Uterus (tissue), 2 donors: ENCODE data around the gene SLC8A1.

Experiments
- POLR2A ChIP-seq, 2 donors: fragments of 450-650 bp; IDR thresholded peaks; one replicate each; pipeline ENCODE4 v1.6.1; 2016; ENCODE audit warnings: antibody characterized with exemption in 2 of 2, mild to moderate bottlenecking in 1 of 2, moderate library complexity in 1 of 2
- TF ChIP-seq, protein P1 (sequence below), 4 experiments: fragments of 200-600 bp in 2 of 4; fragments of 450-650 bp in 2 of 4; sonication (generic) in 2 of 4; IDR thresholded peaks; one replicate each; pipeline ENCODE4 v1.5.1; 2016 to 2019; ENCODE audit warnings: antibody characterized with exemption in 4 of 4, mild to moderate bottlenecking in 2 of 4, moderate library complexity in 1 of 4

DNA sequence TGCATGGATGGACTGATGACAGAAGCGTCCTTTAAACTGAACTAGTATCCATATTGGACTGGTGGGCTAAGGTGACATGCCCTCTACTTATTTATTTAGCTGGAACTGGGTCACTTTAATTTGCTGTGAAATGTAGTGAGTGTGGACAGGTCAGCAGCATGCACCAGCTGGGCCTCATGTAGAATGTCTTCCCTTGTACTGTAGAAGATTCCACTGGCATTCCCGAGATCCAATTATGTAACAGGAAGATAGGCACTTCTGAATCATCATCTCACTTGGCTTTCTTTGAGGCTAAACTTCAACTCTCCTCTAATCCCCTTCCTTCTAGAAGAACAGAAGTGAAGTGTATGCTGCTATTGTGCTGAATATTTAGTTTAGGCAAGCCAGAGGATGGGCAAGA is 296.2 kb downstream of the SLC8A1 start:
- TF ChIP-seq, protein P1, sequence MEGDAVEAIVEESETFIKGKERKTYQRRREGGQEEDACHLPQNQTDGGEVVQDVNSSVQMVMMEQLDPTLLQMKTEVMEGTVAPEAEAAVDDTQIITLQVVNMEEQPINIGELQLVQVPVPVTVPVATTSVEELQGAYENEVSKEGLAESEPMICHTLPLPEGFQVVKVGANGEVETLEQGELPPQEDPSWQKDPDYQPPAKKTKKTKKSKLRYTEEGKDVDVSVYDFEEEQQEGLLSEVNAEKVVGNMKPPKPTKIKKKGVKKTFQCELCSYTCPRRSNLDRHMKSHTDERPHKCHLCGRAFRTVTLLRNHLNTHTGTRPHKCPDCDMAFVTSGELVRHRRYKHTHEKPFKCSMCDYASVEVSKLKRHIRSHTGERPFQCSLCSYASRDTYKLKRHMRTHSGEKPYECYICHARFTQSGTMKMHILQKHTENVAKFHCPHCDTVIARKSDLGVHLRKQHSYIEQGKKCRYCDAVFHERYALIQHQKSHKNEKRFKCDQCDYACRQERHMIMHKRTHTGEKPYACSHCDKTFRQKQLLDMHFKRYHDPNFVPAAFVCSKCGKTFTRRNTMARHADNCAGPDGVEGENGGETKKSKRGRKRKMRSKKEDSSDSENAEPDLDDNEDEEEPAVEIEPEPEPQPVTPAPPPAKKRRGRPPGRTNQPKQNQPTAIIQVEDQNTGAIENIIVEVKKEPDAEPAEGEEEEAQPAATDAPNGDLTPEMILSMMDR (IDR thresholded peaks at IDR 0.05) = no peak
- TF ChIP-seq POLR2A (IDR thresholded peaks at IDR 0.05) = no peak
